Stimulated activated CD4-positive, alpha-beta T cell treated with anti-CD3 and anti-CD28 coated beads, TNF-alpha, amount 100 ng/mL, for 4 hours (primary cell): Measurements from ENCODE around the gene PTH2.
"Not testable (repeated sequence)": the region's sequence is repeated elsewhere in the genome, so short reads cannot be mapped to it uniquely, and the experiment has no call there.

ENCODE experiments used
- DNase-seq, 3 experiments: peaks; one replicate each; pipeline ENCODE4 v3.0.0-alpha.2; 2020; ENCODE audit warnings: low read depth in 3 of 3

PTH2 gene

GRCh38 chr19:49382639-49383038 lies 40.6 kb downstream of the PTH2 start:
- no peak for DNase-seq

- DNase-seq: no peak
Measured at GRCh38 chr19:49380391-49380790, 42.9 kb downstream of the PTH2 start.

- DNase-seq: no peak
Measured at GRCh38 chr19:49378512-49378911, 44.7 kb downstream of the PTH2 start.

GRCh38 chr19:49374665-49375434 lies 48.4 kb downstream of the PTH2 start:
- DNase-seq: no peak

- not testable (repeated sequence) for DNase-seq
Measured at GRCh38 chr19:49373174-49373573, 50.1 kb downstream of the PTH2 start.
